ENCODE measurements around the gene ANKIB1.

- TF ChIP-seq POLR2A (IDR thresholded peaks at IDR 0.05) (no peak), CTCF (IDR thresholded peaks at IDR 0.05) (no peak)
Measured at GRCh38 chr7:92422926-92423325, 177.2 kb downstream of the ANKIB1 start.
